ENCODE data around the gene TGFBR3.

DNA sequence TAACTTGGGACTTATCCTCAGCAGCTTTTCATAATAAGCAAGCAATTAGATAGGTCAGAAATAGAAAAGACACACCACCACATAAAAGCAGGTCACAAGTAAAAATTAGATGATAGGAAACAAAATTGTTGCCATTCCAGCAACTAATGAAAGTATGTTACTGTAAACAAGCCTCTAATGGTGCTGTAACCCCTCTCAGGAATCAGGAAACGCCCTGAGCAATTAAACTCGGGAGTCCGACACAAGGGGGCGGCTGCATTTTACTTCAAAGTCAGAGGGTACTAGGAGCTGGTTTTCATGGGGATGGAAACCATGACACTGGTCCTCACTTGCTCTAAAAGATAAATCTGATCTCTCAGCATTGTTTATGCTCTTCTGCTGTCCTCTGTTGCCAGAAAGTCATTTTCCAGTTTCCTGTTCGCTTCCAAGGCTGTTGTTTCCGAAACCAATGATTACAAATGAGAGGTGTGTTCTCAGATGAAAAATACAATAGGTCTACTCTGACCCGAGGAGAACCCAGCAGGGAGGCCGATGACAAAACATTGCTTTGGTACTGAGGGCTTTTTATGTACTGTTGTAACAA is 93.4 kb downstream of the TGFBR3 start:
- TF ChIP-seq, protein P1, sequence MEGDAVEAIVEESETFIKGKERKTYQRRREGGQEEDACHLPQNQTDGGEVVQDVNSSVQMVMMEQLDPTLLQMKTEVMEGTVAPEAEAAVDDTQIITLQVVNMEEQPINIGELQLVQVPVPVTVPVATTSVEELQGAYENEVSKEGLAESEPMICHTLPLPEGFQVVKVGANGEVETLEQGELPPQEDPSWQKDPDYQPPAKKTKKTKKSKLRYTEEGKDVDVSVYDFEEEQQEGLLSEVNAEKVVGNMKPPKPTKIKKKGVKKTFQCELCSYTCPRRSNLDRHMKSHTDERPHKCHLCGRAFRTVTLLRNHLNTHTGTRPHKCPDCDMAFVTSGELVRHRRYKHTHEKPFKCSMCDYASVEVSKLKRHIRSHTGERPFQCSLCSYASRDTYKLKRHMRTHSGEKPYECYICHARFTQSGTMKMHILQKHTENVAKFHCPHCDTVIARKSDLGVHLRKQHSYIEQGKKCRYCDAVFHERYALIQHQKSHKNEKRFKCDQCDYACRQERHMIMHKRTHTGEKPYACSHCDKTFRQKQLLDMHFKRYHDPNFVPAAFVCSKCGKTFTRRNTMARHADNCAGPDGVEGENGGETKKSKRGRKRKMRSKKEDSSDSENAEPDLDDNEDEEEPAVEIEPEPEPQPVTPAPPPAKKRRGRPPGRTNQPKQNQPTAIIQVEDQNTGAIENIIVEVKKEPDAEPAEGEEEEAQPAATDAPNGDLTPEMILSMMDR (conservative IDR thresholded peaks at IDR 0.05; ENCODE audit: low read depth, low read length) = no peak
- TF ChIP-seq EZH2 (IDR thresholded peaks at IDR 0.05; ENCODE audit: borderline replicate concordance, low read depth, low read length, poor library complexity, severe bottlenecking) = no peak

All from A673 (cell line).